Measurements from ENCODE around the gene MAP3K13. TPM values are rescaled to one million over a fixed set of nuclear protein-coding genes. Genes with fewer than 3 reads are reported as not detected.

The MAP3K13 gene
- total and polyA plus RNA-seq, 8 donors, result 17.2 to 43.1 (median 23.3) TPM

- H3K4me1 ChIP-seq, result peaks cover 14 to 34% (median 16%) of the 10 kb centered on the region in 3 donors
- peak; percentile 52 to 85 (median 79) for DNase-seq
- intact Hi-C loops (cut with DNase I), result no loop called here
- H3K27me3 ChIP-seq, result no peaks in the 10 kb centered on the region
- H3K36me3 ChIP-seq, result no peaks in the 10 kb centered on the region
- H3K27ac ChIP-seq, result peak overlapping the region in 3 of 4 donors; percentile 33 to 76 (median 39)
- no peak overlapping the region for H3K4me3 ChIP-seq
- TF ChIP-seq CTCF (IDR thresholded peaks at IDR 0.05), result no peak
- no peaks in the 10 kb centered on the region for H3K9me3 ChIP-seq
- peak; percentile 92 to 96 (median 94) for ATAC-seq
- 27 to 53% methylated on average over 5 of the region's 5 CpGs for WGBS, 2 donors
- FAIRE-seq, result no peak
Observed at GRCh38 chr3:185420762-185421161, 57.8 kb downstream of the MAP3K13 start.

- 76 to 83% methylated on average over 6 of the region's 6 CpGs for WGBS, 2 donors
- no peak for FAIRE-seq
- peak in 3 of 4 donors; percentile 7 to 21 (median 16) for ATAC-seq
- no peak for DNase-seq
- Histone ChIP-seq H3K27ac (peak overlapping the region in 2 of 4 donors; percentile 39 to 76), H3K36me3 (no peaks in the 10 kb centered on the region), H3K4me3 (no peak overlapping the region), H3K27me3 (no peaks in the 10 kb centered on the region), H3K9me3 (no peaks in the 10 kb centered on the region), H3K4me1 (peaks cover 14 to 34% (median 16%) of the 10 kb centered on the region in 3 donors)
- TF ChIP-seq CTCF (IDR thresholded peaks at IDR 0.05), result no peak
- intact Hi-C loops (cut with DNase I), result no loop called here
Observed at GRCh38 chr3:185421577-185422232, 58.8 kb downstream of the MAP3K13 start.

GRCh38 chr3:185422677-185423076, 59.7 kb downstream of the MAP3K13 start:
- no peaks in the 10 kb centered on the region for H3K27me3 ChIP-seq
- intact Hi-C loops (cut with DNase I), result no loop called here
- FAIRE-seq (no peak), DNase-seq (no peak), ATAC-seq (no peak)
- H3K4me3 ChIP-seq, result no peak overlapping the region
- peak overlapping the region in 2 of 4 donors; percentile 20 to 76 for H3K27ac ChIP-seq
- H3K9me3 ChIP-seq, result no peaks in the 10 kb centered on the region
- no peak for TF ChIP-seq CTCF (IDR thresholded peaks at IDR 0.05)
- no peaks in the 10 kb centered on the region for H3K36me3 ChIP-seq
- 91 to 94% methylated on average over 4 of the region's 4 CpGs for WGBS, 2 donors
- peaks cover 11 to 29% (median 16%) of the 10 kb centered on the region in 3 donors for H3K4me1 ChIP-seq

GRCh38 chr3:185423178-185423577, 60.2 kb downstream of the MAP3K13 start:
- Histone ChIP-seq H3K27me3 (no peaks in the 10 kb centered on the region), H3K4me3 (no peak overlapping the region), H3K27ac (peak overlapping the region in 2 of 4 donors; percentile 20 to 76), H3K36me3 (no peaks in the 10 kb centered on the region), H3K4me1 (peaks cover 11 to 29% (median 16%) of the 10 kb centered on the region in 3 donors), H3K9me3 (no peaks in the 10 kb centered on the region)
- no peak for TF ChIP-seq CTCF (IDR thresholded peaks at IDR 0.05)
- 53 to 57% methylated on average over 3 of the region's 3 CpGs for WGBS, 2 donors
- intact Hi-C loops (cut with DNase I), result no loop called here
- FAIRE-seq (no peak), DNase-seq (peak in 4 of 6 donors; percentile 25 to 40 (median 32)), ATAC-seq (peak; percentile 48 to 55 (median 50))

GRCh38 chr3:185424435-185424834, 61.5 kb downstream of the MAP3K13 start:
- FAIRE-seq, result no peak
- intact Hi-C loops (cut with DNase I), result no loop called here
- no peak overlapping the region for H3K27ac ChIP-seq

More at GRCh38 chr3:185424435-185424834, 61.5 kb downstream of the MAP3K13 start:
- ATAC-seq (no peak), DNase-seq (no peak)
- WGBS, 2 donors, result 58 to 64% methylated on average over 1 of the region's 1 CpG
- H3K9me3 ChIP-seq, result no peaks in the 10 kb centered on the region
- peaks cover 0 to 3% (median 0%) of the 10 kb centered on the region in 3 donors for H3K36me3 ChIP-seq
- no peaks in the 10 kb centered on the region for H3K27me3 ChIP-seq
- H3K4me3 ChIP-seq, result no peak overlapping the region
- H3K4me1 ChIP-seq, result peaks cover 11 to 29% (median 16%) of the 10 kb centered on the region in 3 donors
- no peak for TF ChIP-seq CTCF (IDR thresholded peaks at IDR 0.05)
